Measurements from ENCODE around the gene SLC4A7.

- TF ChIP-seq ZNF124 (CRISPR knock-in tag; IDR thresholded peaks at IDR 0.05) = no peak
- no peak for TF ChIP-seq GABPB1 (CRISPR knock-in tag; IDR thresholded peaks at IDR 0.05)
These were observed 157.3 kb downstream of the SLC4A7 start for GRCh38 chr3:27326629-27327545.
